B cell (primary cell): ENCODE results near the gene SLAMF6.

Source experiments
- EZH2 ChIP-seq: IDR thresholded peaks from 2 replicates; pipeline ENCODE4 v1.6.1; 2012; ENCODE audit warnings: borderline replicate concordance, low read depth, mild to moderate bottlenecking, moderate library complexity, low read length; ENCODE audit not compliant: insufficient read depth, poor library complexity, severe bottlenecking
- TF ChIP-seq, protein P1 (sequence below): fragments of 200-600 bp; IDR thresholded peaks from one replicate; pipeline ENCODE4 v1.8.0; 2022; ENCODE audit warnings: antibody characterized with exemption, mild to moderate bottlenecking

DNA sequence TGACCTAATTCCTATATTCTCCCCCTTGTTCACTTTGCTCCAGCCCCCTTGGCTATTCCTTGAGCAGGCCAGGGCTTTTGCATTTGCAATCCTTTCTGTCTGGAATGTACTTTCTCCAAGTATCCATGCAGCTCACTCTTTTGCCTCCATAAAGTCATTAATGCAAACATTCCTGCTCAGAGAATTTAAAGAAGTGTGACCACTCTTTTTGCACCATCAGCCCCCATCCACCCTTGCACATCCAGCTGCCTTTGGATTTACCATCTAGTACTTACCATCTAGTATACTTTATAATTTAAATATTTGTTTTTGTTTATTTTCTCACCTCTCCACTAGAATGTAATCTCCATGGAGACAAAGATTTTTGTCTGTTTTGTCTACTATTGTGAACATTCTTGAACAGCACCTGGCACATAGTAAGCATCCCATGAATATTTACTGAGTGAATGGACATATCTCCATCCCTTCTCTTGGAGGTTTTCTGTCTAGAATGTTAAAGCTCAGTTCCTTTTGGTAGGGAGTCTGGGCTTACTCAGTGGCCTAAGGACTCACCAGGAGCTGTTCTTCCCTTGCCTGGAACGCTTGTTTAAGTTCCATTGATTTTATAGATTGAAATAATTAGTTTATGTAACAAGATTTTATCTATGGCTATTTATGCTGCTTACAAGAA, 22.6 kb downstream of the SLAMF6 start:
- TF ChIP-seq, protein P1, sequence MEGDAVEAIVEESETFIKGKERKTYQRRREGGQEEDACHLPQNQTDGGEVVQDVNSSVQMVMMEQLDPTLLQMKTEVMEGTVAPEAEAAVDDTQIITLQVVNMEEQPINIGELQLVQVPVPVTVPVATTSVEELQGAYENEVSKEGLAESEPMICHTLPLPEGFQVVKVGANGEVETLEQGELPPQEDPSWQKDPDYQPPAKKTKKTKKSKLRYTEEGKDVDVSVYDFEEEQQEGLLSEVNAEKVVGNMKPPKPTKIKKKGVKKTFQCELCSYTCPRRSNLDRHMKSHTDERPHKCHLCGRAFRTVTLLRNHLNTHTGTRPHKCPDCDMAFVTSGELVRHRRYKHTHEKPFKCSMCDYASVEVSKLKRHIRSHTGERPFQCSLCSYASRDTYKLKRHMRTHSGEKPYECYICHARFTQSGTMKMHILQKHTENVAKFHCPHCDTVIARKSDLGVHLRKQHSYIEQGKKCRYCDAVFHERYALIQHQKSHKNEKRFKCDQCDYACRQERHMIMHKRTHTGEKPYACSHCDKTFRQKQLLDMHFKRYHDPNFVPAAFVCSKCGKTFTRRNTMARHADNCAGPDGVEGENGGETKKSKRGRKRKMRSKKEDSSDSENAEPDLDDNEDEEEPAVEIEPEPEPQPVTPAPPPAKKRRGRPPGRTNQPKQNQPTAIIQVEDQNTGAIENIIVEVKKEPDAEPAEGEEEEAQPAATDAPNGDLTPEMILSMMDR: no peak
- no peak for TF ChIP-seq EZH2
